Measurements from ENCODE around the gene SAMD8. TPM values are rescaled to one million over a fixed set of nuclear protein-coding genes. Genes with fewer than 3 reads are reported as not detected.

Gene SAMD8
- polyA plus RNA-seq, 2 donors: 8.1 to 9.7 TPM

- no peaks in the 10 kb centered on the region for H3K27me3 ChIP-seq (ENCODE audit: control insufficient read depth in 1 of 2, insufficient read depth in 2 of 2, low read length in 2 of 2)
- 69 to 74% methylated on average over 10 of the region's 10 CpGs for WGBS, 2 donors
- H3K4me1 ChIP-seq (ENCODE audit: control insufficient read depth in 2 of 2, insufficient read depth in 2 of 2, low read length in 1 of 2): no peaks in the 10 kb centered on the region
- H3K36me3 ChIP-seq (ENCODE audit: control insufficient read depth in 2 of 2, insufficient read depth in 2 of 2, low read length in 1 of 2): no peaks in the 10 kb centered on the region
- H3K27ac ChIP-seq (ENCODE audit: low read depth in 2 of 2, low read length in 1 of 2): no peak overlapping the region
- peaks cover 0 to 3% of the 10 kb centered on the region in 2 donors for H3K9me3 ChIP-seq (ENCODE audit: control insufficient read depth in 2 of 2, insufficient read depth in 1 of 2, low read depth in 1 of 2, low read length in 1 of 2)
- no peak overlapping the region for H3K4me3 ChIP-seq (ENCODE audit: low read depth in 1 of 2, low read length in 2 of 2)
Measured at GRCh38 chr10:75083972-75084833, 27.3 kb upstream of the SAMD8 start.

DNA sequence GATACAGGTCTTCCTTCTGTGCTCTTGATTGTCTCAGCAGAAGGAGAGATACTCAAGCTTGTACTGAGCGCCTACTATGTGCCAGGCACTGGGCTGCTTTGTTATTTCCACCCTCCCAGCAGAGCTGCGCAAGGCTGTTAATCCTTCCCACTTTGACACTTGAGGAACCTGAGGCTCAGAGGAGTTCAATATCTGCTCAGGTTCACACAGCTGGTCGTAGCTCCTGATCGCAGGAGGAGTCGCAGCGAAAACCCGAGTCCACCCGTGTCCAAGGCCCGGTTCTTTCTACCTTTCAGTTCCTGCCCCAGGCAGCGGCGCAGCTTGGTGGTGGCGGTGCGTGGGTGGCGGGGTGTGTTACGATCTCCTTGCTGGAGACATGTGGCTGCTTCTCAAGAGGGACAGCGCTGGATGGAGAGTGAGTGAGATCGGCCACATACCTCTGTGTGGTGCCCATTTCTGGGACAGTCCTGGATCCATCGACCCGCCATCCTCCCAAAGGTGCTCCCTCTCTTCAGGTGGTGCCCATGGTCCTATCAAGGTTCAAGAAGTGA, 26.5 kb upstream of the SAMD8 start:
- H3K36me3 ChIP-seq (ENCODE audit: control insufficient read depth in 2 of 2, insufficient read depth in 2 of 2, low read length in 1 of 2): no peaks in the 10 kb centered on the region
- H3K9me3 ChIP-seq (ENCODE audit: control insufficient read depth in 2 of 2, insufficient read depth in 1 of 2, low read depth in 1 of 2, low read length in 1 of 2): peaks cover 0 to 3% of the 10 kb centered on the region in 2 donors
- 94 to 96% methylated on average over 19 of the region's 19 CpGs for WGBS, 2 donors
- H3K4me3 ChIP-seq (ENCODE audit: low read depth in 1 of 2, low read length in 2 of 2): no peak overlapping the region
- no peaks in the 10 kb centered on the region for H3K27me3 ChIP-seq (ENCODE audit: control insufficient read depth in 1 of 2, insufficient read depth in 2 of 2, low read length in 2 of 2)
- H3K4me1 ChIP-seq (ENCODE audit: control insufficient read depth in 2 of 2, insufficient read depth in 2 of 2, low read length in 1 of 2): no peaks in the 10 kb centered on the region
- H3K27ac ChIP-seq (ENCODE audit: low read depth in 2 of 2, low read length in 1 of 2): no peak overlapping the region

DNA sequence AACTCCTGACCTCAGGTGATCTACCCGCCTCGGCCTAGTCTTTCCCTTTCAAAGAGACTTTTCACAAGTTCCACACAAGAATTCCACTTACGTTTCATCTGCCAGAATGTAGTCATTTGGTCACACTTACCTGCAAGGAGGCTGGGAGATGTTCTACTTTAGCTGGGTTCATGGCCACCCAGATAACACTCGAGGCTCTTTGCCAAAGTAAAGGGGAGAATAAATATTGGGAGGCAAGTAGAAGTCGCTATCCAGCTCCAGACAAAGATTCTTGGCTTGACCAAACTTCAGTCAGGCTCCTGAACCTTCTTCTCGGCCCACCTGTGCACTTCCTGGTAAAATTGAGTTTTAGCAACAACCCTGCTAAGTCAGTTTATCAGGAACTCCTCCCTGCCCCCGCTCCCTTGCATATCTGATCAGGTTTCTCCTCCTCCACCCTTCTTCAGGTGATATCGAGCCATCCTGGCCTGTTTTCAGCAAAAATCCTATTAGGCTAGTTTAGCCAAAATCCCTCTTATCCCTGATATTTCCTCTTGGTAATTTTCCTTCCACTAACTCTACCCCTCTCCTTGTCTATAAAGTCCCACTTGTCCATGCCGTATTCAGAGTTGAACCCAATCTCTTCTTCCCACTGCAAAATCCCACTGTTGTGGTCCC, 25.1 kb upstream of the SAMD8 start:
- 86 to 93% methylated on average over 9 of the region's 9 CpGs for WGBS, 2 donors
- H3K4me1 ChIP-seq (ENCODE audit: control insufficient read depth in 2 of 2, insufficient read depth in 2 of 2, low read length in 1 of 2): no peaks in the 10 kb centered on the region
- H3K9me3 ChIP-seq (ENCODE audit: control insufficient read depth in 2 of 2, insufficient read depth in 1 of 2, low read depth in 1 of 2, low read length in 1 of 2): peaks cover 0 to 2% of the 10 kb centered on the region in 2 donors

DNA sequence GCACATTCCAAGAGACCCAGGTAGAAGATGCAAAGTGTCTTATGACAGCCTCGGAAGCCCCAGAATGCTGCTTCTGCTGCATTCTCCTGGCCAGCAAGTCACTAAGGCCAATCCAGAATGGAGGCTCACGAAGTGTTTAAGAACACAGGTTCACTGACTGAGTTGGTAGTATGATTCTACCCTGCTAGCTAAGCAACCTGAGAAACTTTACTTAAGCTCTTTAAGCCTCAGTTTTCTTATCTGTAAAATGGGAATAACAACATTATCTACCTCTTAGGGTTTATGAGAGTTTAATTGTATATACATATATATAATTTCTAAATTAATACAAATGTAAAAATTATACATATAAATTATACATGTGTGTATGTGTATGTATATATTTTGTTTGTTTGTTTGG, 22.8 kb upstream of the SAMD8 start:
- 94 to 100% methylated on average over 2 of the region's 2 CpGs for WGBS, 2 donors
- Histone ChIP-seq H3K27ac (ENCODE audit: low read depth in 2 of 2, low read length in 1 of 2) (no peak overlapping the region), H3K4me3 (ENCODE audit: low read depth in 1 of 2, low read length in 2 of 2) (no peak overlapping the region), H3K4me1 (ENCODE audit: control insufficient read depth in 2 of 2, insufficient read depth in 2 of 2, low read length in 1 of 2) (no peaks in the 10 kb centered on the region), H3K9me3 (ENCODE audit: control insufficient read depth in 2 of 2, insufficient read depth in 1 of 2, low read depth in 1 of 2, low read length in 1 of 2) (no peaks in the 10 kb centered on the region), H3K27me3 (ENCODE audit: control insufficient read depth in 1 of 2, insufficient read depth in 2 of 2, low read length in 2 of 2) (no peaks in the 10 kb centered on the region), H3K36me3 (ENCODE audit: control insufficient read depth in 2 of 2, insufficient read depth in 2 of 2, low read length in 1 of 2) (no peaks in the 10 kb centered on the region)

More for the DNA sequence above, 25.1 kb upstream of the SAMD8 start:
- Histone ChIP-seq H3K4me3 (ENCODE audit: low read depth in 1 of 2, low read length in 2 of 2) (no peak overlapping the region), H3K27ac (ENCODE audit: low read depth in 2 of 2, low read length in 1 of 2) (no peak overlapping the region), H3K27me3 (ENCODE audit: control insufficient read depth in 1 of 2, insufficient read depth in 2 of 2, low read length in 2 of 2) (no peaks in the 10 kb centered on the region), H3K36me3 (ENCODE audit: control insufficient read depth in 2 of 2, insufficient read depth in 2 of 2, low read length in 1 of 2) (no peaks in the 10 kb centered on the region)

GRCh38 chr10:75089634-75090033, 21.8 kb upstream of the SAMD8 start:
- Histone ChIP-seq H3K4me3 (ENCODE audit: low read depth in 1 of 2, low read length in 2 of 2) (no peak overlapping the region), H3K4me1 (ENCODE audit: control insufficient read depth in 2 of 2, insufficient read depth in 2 of 2, low read length in 1 of 2) (no peaks in the 10 kb centered on the region), H3K36me3 (ENCODE audit: control insufficient read depth in 2 of 2, insufficient read depth in 2 of 2, low read length in 1 of 2) (no peaks in the 10 kb centered on the region), H3K27me3 (ENCODE audit: control insufficient read depth in 1 of 2, insufficient read depth in 2 of 2, low read length in 2 of 2) (no peaks in the 10 kb centered on the region), H3K9me3 (ENCODE audit: control insufficient read depth in 2 of 2, insufficient read depth in 1 of 2, low read depth in 1 of 2, low read length in 1 of 2) (no peaks in the 10 kb centered on the region), H3K27ac (ENCODE audit: low read depth in 2 of 2, low read length in 1 of 2) (no peak overlapping the region)
- WGBS, 2 donors: 88 to 90% methylated on average over 6 of the region's 6 CpGs

DNA sequence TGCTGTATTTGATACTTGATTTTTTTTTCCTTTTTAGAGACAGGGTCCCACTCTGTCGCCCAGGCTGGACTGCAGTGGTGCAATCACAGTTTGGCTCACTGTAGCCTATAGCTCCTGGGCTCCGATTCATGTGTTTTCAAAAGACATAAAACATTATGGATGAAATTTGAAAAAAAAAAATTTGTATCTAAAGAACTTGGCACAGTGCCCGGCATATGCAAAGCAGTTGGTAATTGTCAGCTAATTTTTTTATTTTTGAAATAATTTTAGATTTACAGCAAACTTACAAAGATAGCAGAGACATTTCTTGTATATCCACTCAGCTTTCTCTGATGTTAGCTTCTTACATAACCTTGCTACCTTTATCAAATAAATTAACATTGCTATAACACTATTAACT, 20.3 kb upstream of the SAMD8 start:
- Histone ChIP-seq H3K4me1 (ENCODE audit: control insufficient read depth in 2 of 2, insufficient read depth in 2 of 2, low read length in 1 of 2) (no peaks in the 10 kb centered on the region), H3K27me3 (ENCODE audit: control insufficient read depth in 1 of 2, insufficient read depth in 2 of 2, low read length in 2 of 2) (no peaks in the 10 kb centered on the region), H3K4me3 (ENCODE audit: low read depth in 1 of 2, low read length in 2 of 2) (no peak overlapping the region), H3K9me3 (ENCODE audit: control insufficient read depth in 2 of 2, insufficient read depth in 1 of 2, low read depth in 1 of 2, low read length in 1 of 2) (no peaks in the 10 kb centered on the region), H3K27ac (ENCODE audit: low read depth in 2 of 2, low read length in 1 of 2) (no peak overlapping the region), H3K36me3 (ENCODE audit: control insufficient read depth in 2 of 2, insufficient read depth in 2 of 2, low read length in 1 of 2) (no peaks in the 10 kb centered on the region)
- 58 to 72% methylated on average over 3 of the region's 3 CpGs for WGBS, 2 donors

DNA sequence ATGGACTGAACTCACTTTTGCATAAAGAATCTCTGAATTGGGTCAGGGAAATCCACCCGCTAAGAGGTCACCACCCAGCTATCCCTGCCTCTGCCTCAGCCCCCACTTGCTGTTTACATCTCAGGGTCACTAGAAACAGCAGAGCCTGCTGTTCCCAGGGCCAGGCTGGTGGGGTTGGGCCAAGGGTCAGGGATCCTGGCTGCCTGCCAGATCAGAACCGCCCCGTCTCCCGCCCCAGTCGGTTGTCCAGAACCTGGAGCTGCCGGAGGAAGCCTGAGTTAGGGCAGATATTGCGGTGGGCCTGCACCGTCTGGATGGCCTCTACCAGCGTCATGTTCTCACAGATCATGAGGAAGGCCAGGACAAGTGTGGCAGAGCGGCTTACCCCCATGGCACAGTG, 17.0 kb upstream of the SAMD8 start:
- no peaks in the 10 kb centered on the region for H3K27me3 ChIP-seq (ENCODE audit: control insufficient read depth in 1 of 2, insufficient read depth in 2 of 2, low read length in 2 of 2)
- no peak overlapping the region for H3K27ac ChIP-seq (ENCODE audit: low read depth in 2 of 2, low read length in 1 of 2)
- WGBS, 2 donors: 87 to 91% methylated on average over 10 of the region's 10 CpGs
- H3K4me3 ChIP-seq (ENCODE audit: low read depth in 1 of 2, low read length in 2 of 2): no peak overlapping the region
- H3K36me3 ChIP-seq (ENCODE audit: control insufficient read depth in 2 of 2, insufficient read depth in 2 of 2, low read length in 1 of 2): no peaks in the 10 kb centered on the region
- H3K9me3 ChIP-seq (ENCODE audit: control insufficient read depth in 2 of 2, insufficient read depth in 1 of 2, low read depth in 1 of 2, low read length in 1 of 2): no peaks in the 10 kb centered on the region
- H3K4me1 ChIP-seq (ENCODE audit: control insufficient read depth in 2 of 2, insufficient read depth in 2 of 2, low read length in 1 of 2): peaks cover 0 to 2% of the 10 kb centered on the region in 2 donors

- Histone ChIP-seq H3K27me3 (ENCODE audit: control insufficient read depth in 1 of 2, insufficient read depth in 2 of 2, low read length in 2 of 2) (no peaks in the 10 kb centered on the region), H3K36me3 (ENCODE audit: control insufficient read depth in 2 of 2, insufficient read depth in 2 of 2, low read length in 1 of 2) (no peaks in the 10 kb centered on the region), H3K27ac (ENCODE audit: low read depth in 2 of 2, low read length in 1 of 2) (no peak overlapping the region), H3K4me1 (ENCODE audit: control insufficient read depth in 2 of 2, insufficient read depth in 2 of 2, low read length in 1 of 2) (peaks cover 0 to 5% of the 10 kb centered on the region in 2 donors), H3K9me3 (ENCODE audit: control insufficient read depth in 2 of 2, insufficient read depth in 1 of 2, low read depth in 1 of 2, low read length in 1 of 2) (no peaks in the 10 kb centered on the region), H3K4me3 (ENCODE audit: low read depth in 1 of 2, low read length in 2 of 2) (no peak overlapping the region)
- 82 to 86% methylated on average over 14 of the region's 14 CpGs for whole genome bisulfite sequencing, 2 donors
Measured at GRCh38 chr10:75095631-75096030, 15.8 kb upstream of the SAMD8 start.

- Histone ChIP-seq H3K4me1 (ENCODE audit: control insufficient read depth in 2 of 2, insufficient read depth in 2 of 2, low read length in 1 of 2) (peaks cover 0 to 5% of the 10 kb centered on the region in 2 donors), H3K27me3 (ENCODE audit: control insufficient read depth in 1 of 2, insufficient read depth in 2 of 2, low read length in 2 of 2) (no peaks in the 10 kb centered on the region), H3K27ac (ENCODE audit: low read depth in 2 of 2, low read length in 1 of 2) (no peak overlapping the region), H3K4me3 (ENCODE audit: low read depth in 1 of 2, low read length in 2 of 2) (no peak overlapping the region), H3K9me3 (ENCODE audit: control insufficient read depth in 2 of 2, insufficient read depth in 1 of 2, low read depth in 1 of 2, low read length in 1 of 2) (no peaks in the 10 kb centered on the region), H3K36me3 (ENCODE audit: control insufficient read depth in 2 of 2, insufficient read depth in 2 of 2, low read length in 1 of 2) (no peaks in the 10 kb centered on the region)
Measured at GRCh38 chr10:75096749-75097148, 14.7 kb upstream of the SAMD8 start.
